Suprapubic skin (tissue), 4 donors: ENCODE measurements around the gene IL19. TPM values are rescaled to one million over a fixed set of nuclear protein-coding genes. Genes with fewer than 3 reads are reported as not detected.

Experiments used
- DNase-seq, 2 donors: peaks; one replicate each; pipeline ENCODE4 v3.0.0-alpha.2; 2019; ENCODE audit warnings: low spot score in 2 of 2
- H3K27ac ChIP-seq: fragments of 200-600 bp; sonication (generic); one replicate; pipeline ENCODE4 v1.5.1; 2019
- H3K27me3 ChIP-seq: fragments of 200-600 bp; sonication (generic); one replicate; pipeline ENCODE4 v1.5.1; 2019
- H3K36me3 ChIP-seq: fragments of 200-600 bp; sonication (generic); one replicate; pipeline ENCODE4 v1.5.1; 2019
- H3K4me1 ChIP-seq: fragments of 200-600 bp; sonication (generic); one replicate; pipeline ENCODE4 v1.5.1; 2019
- H3K4me3 ChIP-seq: fragments of 200-600 bp; sonication (generic); one replicate; pipeline ENCODE4 v1.5.1; 2019; ENCODE audit warnings: mild to moderate bottlenecking
- H3K9me3 ChIP-seq: fragments of 200-600 bp; sonication (generic); one replicate; pipeline ENCODE4 v1.5.1; 2019
- CTCF ChIP-seq, 2 donors: fragments of 200-600 bp in 1 of 2; fragments of 450-650 bp in 1 of 2; sonication (generic) in 1 of 2; IDR thresholded peaks; one replicate each; pipeline ENCODE4 v1.5.1; 2016 to 2019; ENCODE audit warnings: antibody characterized with exemption in 2 of 2, mild to moderate bottlenecking in 1 of 2, moderate library complexity in 1 of 2
- EP300 ChIP-seq: sonication (generic); formaldehyde crosslinking; IDR thresholded peaks from one replicate; pipeline ENCODE4 v1.6.1; 2017; ENCODE audit warnings: antibody characterized with exemption
- POLR2A ChIP-seq, 2 donors: fragments of 450-650 bp; IDR thresholded peaks; one replicate each; pipeline ENCODE4 v1.6.1; 2017; ENCODE audit warnings: antibody characterized with exemption in 2 of 2, mild to moderate bottlenecking in 2 of 2, moderate library complexity in 2 of 2
- POLR2AphosphoS5 ChIP-seq, 3 donors: sonication (generic); formaldehyde crosslinking; IDR thresholded peaks; one replicate each; pipeline ENCODE4 v1.6.1; 2017; ENCODE audit warnings: antibody characterized with exemption in 3 of 3
- WGBS: methylation state at CpG from one replicate; pipeline ENCODE4 v1.1.5; 2018; 5-methylcytosine and 5-hydroxymethylcytosine counted together
- total RNA-seq, 4 donors: library from RNA; depleted of rRNA; stranded (reverse); fragments of >200 nt; gene quantifications; one replicate each; pipeline ENCODE4 v1.1.0, GENCODE V29; 2016

The IL19 gene
- total RNA-seq, 4 donors from 2014 or later: not detected

- H3K9me3 ChIP-seq: no peaks in the 10 kb centered on the region
- DNase-seq: no peak
- H3K36me3 ChIP-seq: no peaks in the 10 kb centered on the region
- TF ChIP-seq EP300: no peak
- TF ChIP-seq CTCF (IDR thresholded peaks at IDR 0.05): no peak
- no peak for TF ChIP-seq POLR2AphosphoS5 (IDR thresholded peaks at IDR 0.05)
- no peak for TF ChIP-seq POLR2A (IDR thresholded peaks at IDR 0.05)
- no peaks in the 10 kb centered on the region for H3K4me1 ChIP-seq
- H3K27ac ChIP-seq: no peak overlapping the region
- H3K4me3 ChIP-seq: no peak overlapping the region
- WGBS: 81% methylated on average over 3 of the region's 3 CpGs
- H3K27me3 ChIP-seq: peaks cover 2% of the 10 kb centered on the region
Observed at GRCh38 chr1:206880314-206880713, 109.7 kb downstream of the IL19 start.

GRCh38 chr1:206882555-206882954 is 112.0 kb downstream of the IL19 start:
- no peak for DNase-seq
- peaks cover 2% of the 10 kb centered on the region for H3K27me3 ChIP-seq
- 87% methylated on average over 3 of the region's 3 CpGs for WGBS
- H3K9me3 ChIP-seq: no peaks in the 10 kb centered on the region
- no peaks in the 10 kb centered on the region for H3K36me3 ChIP-seq
- no peak for TF ChIP-seq CTCF (IDR thresholded peaks at IDR 0.05)
- TF ChIP-seq POLR2A (IDR thresholded peaks at IDR 0.05): no peak
- no peak for TF ChIP-seq POLR2AphosphoS5 (IDR thresholded peaks at IDR 0.05)
- no peak for TF ChIP-seq EP300
- H3K4me1 ChIP-seq: no peaks in the 10 kb centered on the region
- no peak overlapping the region for H3K27ac ChIP-seq
- H3K4me3 ChIP-seq: no peak overlapping the region

- Histone ChIP-seq H3K4me3 (no peak overlapping the region), H3K9me3 (no peaks in the 10 kb centered on the region), H3K27ac (no peak overlapping the region), H3K27me3 (peaks cover 2% of the 10 kb centered on the region), H3K36me3 (no peaks in the 10 kb centered on the region), H3K4me1 (no peaks in the 10 kb centered on the region)
- DNase-seq: no peak
- TF ChIP-seq POLR2AphosphoS5 (IDR thresholded peaks at IDR 0.05): no peak
- TF ChIP-seq EP300: no peak
- no peak for TF ChIP-seq CTCF (IDR thresholded peaks at IDR 0.05)
- no peak for TF ChIP-seq POLR2A (IDR thresholded peaks at IDR 0.05)
- WGBS: 97% methylated on average over 1 of the region's 1 CpG
Observed at GRCh38 chr1:206883160-206883559, 112.6 kb downstream of the IL19 start.

- WGBS: 97% methylated on average over 2 of the region's 2 CpGs
- DNase-seq: no peak
- Histone ChIP-seq H3K36me3 (no peaks in the 10 kb centered on the region), H3K4me1 (no peaks in the 10 kb centered on the region), H3K27me3 (peaks cover 2% of the 10 kb centered on the region), H3K4me3 (no peak overlapping the region), H3K9me3 (no peaks in the 10 kb centered on the region), H3K27ac (no peak overlapping the region)
- TF ChIP-seq EP300: no peak
- no peak for TF ChIP-seq CTCF (IDR thresholded peaks at IDR 0.05)
- no peak for TF ChIP-seq POLR2AphosphoS5 (IDR thresholded peaks at IDR 0.05)
- no peak for TF ChIP-seq POLR2A (IDR thresholded peaks at IDR 0.05)
Observed at GRCh38 chr1:206883876-206884275, 113.3 kb downstream of the IL19 start.

GRCh38 chr1:206885341-206886060 is 114.9 kb downstream of the IL19 start:
- 38% methylated on average over 3 of the region's 3 CpGs for WGBS
- TF ChIP-seq POLR2A (IDR thresholded peaks at IDR 0.05) (no peak), POLR2AphosphoS5 (IDR thresholded peaks at IDR 0.05) (no peak), CTCF (IDR thresholded peaks at IDR 0.05) (no peak), EP300 (no peak)
- no peak overlapping the region for H3K27ac ChIP-seq
- H3K9me3 ChIP-seq: no peaks in the 10 kb centered on the region
- no peak overlapping the region for H3K4me3 ChIP-seq
- no peaks in the 10 kb centered on the region for H3K36me3 ChIP-seq
- H3K27me3 ChIP-seq: peaks cover 2% of the 10 kb centered on the region
- no peak for DNase-seq
- peaks cover 6% of the 10 kb centered on the region for H3K4me1 ChIP-seq
